Right lobe of liver (tissue), 6 donors: ENCODE measurements around the gene MYO1H. TPM values are rescaled to one million over a fixed set of nuclear protein-coding genes. Genes with fewer than 3 reads are reported as not detected.

Source experiments
- ATAC-seq, 4 donors: fragments of 200-7000 bp; cut with Tn5 transposase; one replicate each; pipeline ENCODE4 v1.9.1; 2020; ENCODE audit warnings: mild to moderate bottlenecking in 4 of 4, moderate library complexity in 4 of 4
- DNase-seq, 3 donors: peaks; one replicate each; pipeline ENCODE4 v3.0.0-alpha.2; 2020
- H3K27ac ChIP-seq, 3 donors: fragments of 200-600 bp; one replicate each; pipeline ENCODE4 v1.8.0; 2022
- H3K27me3 ChIP-seq, 2 donors: fragments of 200-600 bp; one replicate each; pipeline ENCODE4 v1.8.0; 2022
- H3K36me3 ChIP-seq, 4 donors: fragments of 200-600 bp; sonication (generic) in 1 of 4; one replicate each; pipeline versions ENCODE4 v1.5.1 to v1.8.0; 2017 to 2022; ENCODE audit warnings: control low read depth in 1 of 4
- H3K4me1 ChIP-seq, 4 donors: fragments of 200-600 bp; sonication (generic) in 1 of 4; one replicate each; pipeline versions ENCODE4 v1.5.1 to v1.8.0; 2017 to 2022; ENCODE audit warnings: control low read depth in 1 of 4
- H3K4me3 ChIP-seq, 3 donors: fragments of 200-600 bp; one replicate each; pipeline ENCODE4 v1.8.0; 2022
- H3K9me3 ChIP-seq, 4 donors: fragments of 200-600 bp; sonication (generic) in 1 of 4; one replicate each; pipeline versions ENCODE4 v1.5.1 to v1.8.0; 2017 to 2022; ENCODE audit warnings: control low read depth in 1 of 4
- POLR2A ChIP-seq: fragments of 450-650 bp; IDR thresholded peaks from one replicate; pipeline ENCODE4 v1.6.1; 2017; ENCODE audit warnings: antibody characterized with exemption, mild to moderate bottlenecking
- WGBS: methylation state at CpG from one replicate; pipeline ENCODE4 v1.1.6; 2018; ENCODE audit warnings: low coverage, low lambda C conversion rate; ENCODE audit not compliant: insufficient coverage; ENCODE audit errors: missing lambda C conversion rate; 5-methylcytosine and 5-hydroxymethylcytosine counted together
- intact Hi-C, 2 donors: fragments of 100-400 bp; cut with DNase I; formaldehyde crosslinking; loops; one replicate each; pipeline versions ENCODE4 v1.11.2 to v1.14.1; 2022
- total RNA-seq, 6 experiments: library from RNA; depleted of rRNA in 2 of 6; stranded (reverse); fragments of >200 nt in 2 of 6; fragmentation: NEBNext Ultra II Directional in 3 of 6; extraction: Animal tissue kit (Norgen Biotek cat#: 25700) in 3 of 6; gene quantifications; one replicate each; pipeline versions ENCODE4 v1.1.0 to v1.2.4, GENCODE V29; 2016 to 2023
- TF ChIP-seq, protein P1 (sequence below), 4 donors: fragments of 200-600 bp in 3 of 4; fragments of 450-650 bp in 1 of 4; IDR thresholded peaks; one replicate each; pipeline versions ENCODE4 v1.5.1 to v1.8.0; 2016 to 2022; ENCODE audit warnings: antibody characterized with exemption in 4 of 4, mild to moderate bottlenecking in 2 of 4
- donor health status: DM: no; HTN: yes; CAD: no.
- donor health status: DM: no; HTN: no; CAD: no.
- donor health status: DM: no; HTN: no; CAD: no.
- donor health status: DM: no; HTN: yes; CAD: no.
- donor health status: DM: no; HTN: yes; CAD: no.

The MYO1H gene
- total RNA-seq, 6 experiments from 2014 or later = not detected

DNA sequence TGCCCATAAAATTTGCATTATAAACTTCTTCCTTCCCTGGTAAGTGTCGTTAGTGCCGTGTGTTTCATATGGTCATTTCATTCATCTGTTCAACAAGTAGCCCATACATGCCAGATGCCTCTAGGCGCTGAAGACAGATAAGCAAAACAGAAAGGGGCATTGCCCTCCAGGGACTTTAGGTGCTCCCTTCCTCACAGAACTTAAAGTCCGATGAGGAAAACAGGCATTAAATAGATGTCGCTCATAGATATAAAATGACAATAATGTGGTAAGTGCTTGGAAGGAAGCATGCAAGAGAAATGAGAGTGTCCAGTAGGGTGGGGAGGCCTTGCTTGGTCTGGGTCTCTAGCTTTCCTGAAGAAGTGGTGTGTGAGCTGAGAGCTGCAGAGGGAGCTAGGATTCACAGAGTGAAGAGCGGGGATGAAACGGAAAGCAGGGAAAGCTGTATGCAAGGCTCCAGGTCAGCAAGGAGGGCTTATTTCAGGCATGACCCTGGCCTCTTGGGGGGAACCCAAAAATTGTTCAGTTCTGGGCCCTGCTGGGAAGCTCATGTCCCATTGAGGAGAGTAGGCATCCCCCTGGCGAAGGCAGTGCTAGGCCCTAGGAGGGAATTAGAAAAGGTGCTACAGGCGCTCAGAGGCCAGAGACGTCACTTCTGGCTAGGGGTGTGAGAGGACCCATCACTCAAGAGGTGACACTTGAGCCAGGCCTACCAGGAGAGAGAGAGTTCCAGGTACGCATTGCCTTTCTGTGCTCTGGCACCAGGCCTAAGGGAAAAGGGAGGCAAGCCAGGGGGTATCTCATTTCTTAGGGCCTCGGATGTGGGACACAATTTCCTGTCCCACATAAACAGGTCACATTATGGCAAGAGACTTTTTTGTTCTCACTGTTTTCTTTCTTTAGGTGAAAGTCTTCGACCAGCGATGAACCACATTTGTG is 141.6 kb downstream of the MYO1H start:
- H3K9me3 ChIP-seq = no peaks in the 10 kb centered on the region
- DNase-seq (no peak), ATAC-seq (no peak)
- 96% methylated on average over 9 of the region's 14 CpGs for WGBS
- TF ChIP-seq, protein P1, sequence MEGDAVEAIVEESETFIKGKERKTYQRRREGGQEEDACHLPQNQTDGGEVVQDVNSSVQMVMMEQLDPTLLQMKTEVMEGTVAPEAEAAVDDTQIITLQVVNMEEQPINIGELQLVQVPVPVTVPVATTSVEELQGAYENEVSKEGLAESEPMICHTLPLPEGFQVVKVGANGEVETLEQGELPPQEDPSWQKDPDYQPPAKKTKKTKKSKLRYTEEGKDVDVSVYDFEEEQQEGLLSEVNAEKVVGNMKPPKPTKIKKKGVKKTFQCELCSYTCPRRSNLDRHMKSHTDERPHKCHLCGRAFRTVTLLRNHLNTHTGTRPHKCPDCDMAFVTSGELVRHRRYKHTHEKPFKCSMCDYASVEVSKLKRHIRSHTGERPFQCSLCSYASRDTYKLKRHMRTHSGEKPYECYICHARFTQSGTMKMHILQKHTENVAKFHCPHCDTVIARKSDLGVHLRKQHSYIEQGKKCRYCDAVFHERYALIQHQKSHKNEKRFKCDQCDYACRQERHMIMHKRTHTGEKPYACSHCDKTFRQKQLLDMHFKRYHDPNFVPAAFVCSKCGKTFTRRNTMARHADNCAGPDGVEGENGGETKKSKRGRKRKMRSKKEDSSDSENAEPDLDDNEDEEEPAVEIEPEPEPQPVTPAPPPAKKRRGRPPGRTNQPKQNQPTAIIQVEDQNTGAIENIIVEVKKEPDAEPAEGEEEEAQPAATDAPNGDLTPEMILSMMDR (IDR thresholded peaks at IDR 0.05) = no peak
- TF ChIP-seq POLR2A = no peak
- H3K27me3 ChIP-seq = no peaks in the 10 kb centered on the region
- intact Hi-C loops = no loop called here
- H3K27ac ChIP-seq = no peak overlapping the region
- peaks cover 4 to 82% (median 52%) of the 10 kb centered on the region in 4 donors for H3K36me3 ChIP-seq
- no peak overlapping the region for H3K4me3 ChIP-seq
- no peaks in the 10 kb centered on the region for H3K4me1 ChIP-seq

DNA sequence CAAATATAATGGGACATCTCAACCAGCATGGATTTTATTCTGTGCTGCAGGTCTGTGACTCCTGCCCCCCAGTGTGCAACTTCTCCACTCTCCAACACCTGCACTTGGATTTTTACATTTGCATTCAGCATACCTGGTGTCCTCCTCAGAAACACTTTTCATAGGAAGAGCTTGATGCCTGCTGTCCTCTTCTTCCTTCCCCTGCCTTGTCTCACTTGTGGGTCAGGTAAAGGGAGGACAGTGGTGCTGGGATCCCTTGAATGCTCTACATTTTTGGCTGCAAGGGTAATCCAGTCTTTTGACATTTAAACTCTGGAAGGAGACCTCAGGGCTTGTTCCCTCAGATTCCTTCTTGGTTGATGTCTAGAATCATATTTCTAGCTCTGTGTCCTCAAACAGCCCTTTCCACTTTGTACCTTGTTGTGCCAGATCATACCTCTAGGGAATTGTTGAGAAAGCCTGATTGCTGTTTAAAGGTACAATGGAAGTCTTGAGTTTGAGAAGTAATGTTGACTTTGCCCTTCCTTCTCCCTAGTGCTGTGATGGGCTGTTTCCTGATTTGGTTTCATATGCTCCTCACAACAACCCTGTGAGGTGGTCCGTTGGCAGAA is 142.4 kb downstream of the MYO1H start:
- Histone ChIP-seq H3K27me3 (no peaks in the 10 kb centered on the region), H3K36me3 (peaks cover 4 to 74% (median 48%) of the 10 kb centered on the region in 4 donors), H3K4me1 (no peaks in the 10 kb centered on the region), H3K27ac (no peak overlapping the region), H3K4me3 (no peak overlapping the region), H3K9me3 (no peaks in the 10 kb centered on the region)
- DNase-seq (no peak), ATAC-seq (no peak)
- intact Hi-C loops = no loop called here
- 100% methylated on average over 1 of the region's 1 CpG for whole genome bisulfite sequencing
- no peak for TF ChIP-seq POLR2A
- TF ChIP-seq, protein P1 (IDR thresholded peaks at IDR 0.05) = no peak

DNA sequence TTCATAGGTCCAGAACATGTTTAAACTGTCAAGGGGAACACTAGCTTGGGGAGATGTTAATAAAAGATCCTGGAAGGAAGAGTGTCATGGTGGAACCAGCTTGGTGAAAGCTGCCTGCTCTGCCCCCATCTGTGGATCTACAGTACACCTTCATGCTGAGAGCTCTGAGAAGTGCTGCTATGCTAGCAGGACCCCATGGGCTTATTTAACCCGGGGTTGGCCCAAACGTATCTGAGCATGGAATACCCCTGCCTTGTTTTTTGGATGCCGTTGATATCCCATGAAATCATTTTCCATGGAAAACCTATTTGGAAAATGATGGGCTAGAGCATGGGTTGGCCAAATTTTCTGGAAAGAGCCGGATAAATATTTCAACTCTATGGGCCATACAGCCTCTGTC is 144.0 kb downstream of the MYO1H start:
- DNase-seq = no peak
- Histone ChIP-seq H3K27ac (no peak overlapping the region), H3K4me1 (no peaks in the 10 kb centered on the region), H3K27me3 (no peaks in the 10 kb centered on the region), H3K4me3 (no peak overlapping the region), H3K36me3 (peaks cover 4 to 61% (median 41%) of the 10 kb centered on the region in 4 donors), H3K9me3 (no peaks in the 10 kb centered on the region)
- ATAC-seq = no peak
- 100% methylated on average over 4 of the region's 4 CpGs for WGBS
- intact Hi-C loops = no loop called here
- no peak for TF ChIP-seq POLR2A
- TF ChIP-seq, protein P1 (IDR thresholded peaks at IDR 0.05) = no peak

DNA sequence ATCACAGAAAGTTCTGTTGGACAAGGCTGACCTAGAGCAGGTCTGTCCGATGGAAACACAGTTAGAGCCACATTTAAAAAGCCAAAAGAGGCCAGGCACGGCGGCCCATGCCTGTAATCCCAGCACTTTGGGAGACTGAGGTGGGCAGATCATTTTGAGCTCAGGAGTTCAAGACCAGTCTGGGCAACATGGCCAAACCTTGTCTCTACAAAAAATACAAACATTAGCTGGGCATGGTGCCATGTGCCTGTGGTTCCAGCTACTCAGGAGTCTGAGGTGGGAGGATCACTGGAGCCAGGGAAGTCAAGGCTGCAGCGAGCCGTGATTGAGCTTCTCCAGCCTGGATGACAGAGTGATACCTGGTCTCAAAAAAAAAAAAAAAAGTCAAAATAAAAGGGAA is 144.7 kb downstream of the MYO1H start:
- Histone ChIP-seq H3K27ac (no peak overlapping the region), H3K4me1 (no peaks in the 10 kb centered on the region), H3K9me3 (no peaks in the 10 kb centered on the region), H3K4me3 (no peak overlapping the region), H3K27me3 (no peaks in the 10 kb centered on the region), H3K36me3 (peaks cover 4 to 59% (median 35%) of the 10 kb centered on the region in 4 donors)
- WGBS = 93% methylated on average over 4 of the region's 5 CpGs
- intact Hi-C loops = no loop called here
- ATAC-seq (peak in 1 of 4 donors; percentile 50), DNase-seq (no peak)
- no peak for TF ChIP-seq POLR2A
- TF ChIP-seq, protein P1 (IDR thresholded peaks at IDR 0.05) = no peak
